Cardiac fibroblast (primary cell): ENCODE results near the gene CDK9.

Experiments used
- DNase-seq, 2 donors: peaks; one replicate each; pipeline versions ENCODE4 v3.0.0 to v3.0.0-alpha.2; 2010; ENCODE audit warnings: low read depth in 2 of 2
- H3K4me3 ChIP-seq, 2 donors: replicated peaks in 1 of 2; 1 replicate in 1 of 2; 2 replicates in 1 of 2; pipeline ENCODE4 v1.5.1; 2011; ENCODE audit warnings: low read depth in 2 of 2, low read length in 2 of 2, mild to moderate bottlenecking in 2 of 2, moderate library complexity in 1 of 2
- TF ChIP-seq, protein P1 (sequence below): IDR thresholded peaks from one replicate; pipeline ENCODE4 v1.5.1; 2011; ENCODE audit warnings: low read depth, mild to moderate bottlenecking, low read length, inconsistent platforms

The CDK9 gene

DNA sequence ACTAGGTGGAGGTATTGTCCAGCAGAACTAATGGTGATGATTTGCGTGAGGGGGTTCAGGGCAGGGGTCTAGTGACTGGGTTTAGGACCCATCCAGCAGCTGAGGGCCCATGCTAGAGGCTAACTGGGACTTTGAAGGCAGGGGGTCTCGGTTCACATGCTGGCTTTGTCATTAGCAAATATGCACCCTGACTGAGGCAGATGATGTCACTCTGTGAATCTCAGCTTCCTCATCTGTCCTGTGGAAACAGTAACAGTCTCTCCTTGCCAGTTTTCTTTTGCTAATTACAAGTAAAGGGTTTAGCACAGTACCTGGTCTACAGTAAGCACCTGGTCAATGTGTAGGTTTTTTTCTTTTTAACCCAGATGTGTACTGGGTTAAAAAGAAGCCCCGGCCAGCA lies 12.6 kb upstream of the CDK9 start:
- TF ChIP-seq, protein P1, sequence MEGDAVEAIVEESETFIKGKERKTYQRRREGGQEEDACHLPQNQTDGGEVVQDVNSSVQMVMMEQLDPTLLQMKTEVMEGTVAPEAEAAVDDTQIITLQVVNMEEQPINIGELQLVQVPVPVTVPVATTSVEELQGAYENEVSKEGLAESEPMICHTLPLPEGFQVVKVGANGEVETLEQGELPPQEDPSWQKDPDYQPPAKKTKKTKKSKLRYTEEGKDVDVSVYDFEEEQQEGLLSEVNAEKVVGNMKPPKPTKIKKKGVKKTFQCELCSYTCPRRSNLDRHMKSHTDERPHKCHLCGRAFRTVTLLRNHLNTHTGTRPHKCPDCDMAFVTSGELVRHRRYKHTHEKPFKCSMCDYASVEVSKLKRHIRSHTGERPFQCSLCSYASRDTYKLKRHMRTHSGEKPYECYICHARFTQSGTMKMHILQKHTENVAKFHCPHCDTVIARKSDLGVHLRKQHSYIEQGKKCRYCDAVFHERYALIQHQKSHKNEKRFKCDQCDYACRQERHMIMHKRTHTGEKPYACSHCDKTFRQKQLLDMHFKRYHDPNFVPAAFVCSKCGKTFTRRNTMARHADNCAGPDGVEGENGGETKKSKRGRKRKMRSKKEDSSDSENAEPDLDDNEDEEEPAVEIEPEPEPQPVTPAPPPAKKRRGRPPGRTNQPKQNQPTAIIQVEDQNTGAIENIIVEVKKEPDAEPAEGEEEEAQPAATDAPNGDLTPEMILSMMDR = no peak
- H3K4me3 ChIP-seq = no peak overlapping the region
- no peak for DNase-seq

DNA sequence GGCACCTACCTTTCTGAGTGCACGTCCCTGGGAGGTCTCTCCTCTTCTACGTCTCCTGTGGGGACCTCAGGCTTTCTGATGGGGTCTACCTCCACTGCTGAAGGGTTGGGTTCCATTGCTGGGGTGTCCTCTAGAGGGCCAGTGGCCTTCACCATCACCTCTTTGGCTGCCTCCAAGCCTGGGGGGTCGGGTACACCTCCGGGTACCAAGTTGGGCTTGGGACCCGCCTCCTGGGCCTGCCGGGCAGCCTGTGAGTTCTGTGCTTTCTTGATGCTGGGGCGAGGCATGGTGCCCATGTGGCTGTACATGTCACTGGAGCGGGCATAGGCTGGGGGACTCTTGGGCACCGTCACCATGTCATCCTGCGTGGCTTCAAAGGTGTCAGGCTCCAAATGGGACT lies 11.9 kb upstream of the CDK9 start:
- TF ChIP-seq, protein P1 = no peak
- H3K4me3 ChIP-seq = no peak overlapping the region

DNA sequence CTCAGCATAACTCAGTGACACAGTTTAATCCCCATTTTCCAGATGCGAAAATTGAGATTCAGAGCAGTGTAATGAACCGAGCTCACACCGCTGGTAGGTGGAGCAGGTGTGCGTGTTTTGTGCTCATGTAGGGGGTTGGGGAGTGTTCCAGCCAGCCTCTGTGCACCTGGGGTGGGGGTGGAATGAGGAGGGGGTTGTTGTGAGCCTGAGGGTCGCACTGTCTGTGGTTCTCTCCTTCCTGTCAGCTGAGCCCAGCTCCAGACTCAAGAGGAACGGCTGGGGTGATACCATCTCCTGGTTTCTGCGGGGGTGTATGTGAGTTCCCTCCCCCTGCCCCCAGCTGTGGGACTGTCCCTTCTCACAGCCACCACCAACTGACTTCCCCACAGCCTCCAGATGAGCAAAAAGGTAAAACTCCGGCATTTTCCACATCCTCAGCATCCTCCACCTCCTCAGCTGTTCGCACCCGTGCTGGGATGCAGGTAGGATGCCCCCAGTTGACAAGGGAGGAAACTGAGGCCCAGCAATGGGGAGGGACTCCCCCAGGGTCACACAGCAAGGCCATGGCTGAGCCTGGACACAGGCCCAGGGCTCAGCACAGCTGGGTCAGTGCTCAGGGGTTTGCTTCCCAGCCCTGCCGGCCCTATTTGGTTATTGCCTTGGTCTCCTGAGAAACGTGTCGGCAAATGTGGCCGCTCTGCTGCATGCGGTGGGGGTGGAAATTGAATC lies 9.5 kb upstream of the CDK9 start:
- H3K4me3 ChIP-seq = no peak overlapping the region
- TF ChIP-seq, protein P1 = no peak
- no peak for DNase-seq

More for the DNA sequence above, 11.9 kb upstream of the CDK9 start:
- DNase-seq = no peak

DNA sequence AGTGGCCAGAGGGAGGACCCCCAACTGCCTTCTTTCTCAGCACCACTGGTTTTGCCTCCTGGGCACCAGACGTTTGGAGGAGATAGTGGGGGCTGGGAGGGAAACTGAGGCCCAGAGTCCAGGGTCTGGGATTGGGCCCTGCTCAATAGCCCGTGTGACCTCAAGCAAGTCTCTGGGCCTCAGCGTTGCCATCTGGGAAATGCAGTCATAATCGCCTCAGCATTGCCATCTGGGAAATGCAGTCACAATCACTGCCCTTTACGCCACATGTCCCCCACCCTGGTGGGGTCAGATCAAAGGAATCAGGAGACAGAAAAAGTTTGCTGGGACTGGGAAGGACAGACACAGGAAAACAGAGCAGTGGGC lies 8.9 kb upstream of the CDK9 start:
- no peak overlapping the region for H3K4me3 ChIP-seq
- no peak for DNase-seq
- TF ChIP-seq, protein P1 = no peak

DNA sequence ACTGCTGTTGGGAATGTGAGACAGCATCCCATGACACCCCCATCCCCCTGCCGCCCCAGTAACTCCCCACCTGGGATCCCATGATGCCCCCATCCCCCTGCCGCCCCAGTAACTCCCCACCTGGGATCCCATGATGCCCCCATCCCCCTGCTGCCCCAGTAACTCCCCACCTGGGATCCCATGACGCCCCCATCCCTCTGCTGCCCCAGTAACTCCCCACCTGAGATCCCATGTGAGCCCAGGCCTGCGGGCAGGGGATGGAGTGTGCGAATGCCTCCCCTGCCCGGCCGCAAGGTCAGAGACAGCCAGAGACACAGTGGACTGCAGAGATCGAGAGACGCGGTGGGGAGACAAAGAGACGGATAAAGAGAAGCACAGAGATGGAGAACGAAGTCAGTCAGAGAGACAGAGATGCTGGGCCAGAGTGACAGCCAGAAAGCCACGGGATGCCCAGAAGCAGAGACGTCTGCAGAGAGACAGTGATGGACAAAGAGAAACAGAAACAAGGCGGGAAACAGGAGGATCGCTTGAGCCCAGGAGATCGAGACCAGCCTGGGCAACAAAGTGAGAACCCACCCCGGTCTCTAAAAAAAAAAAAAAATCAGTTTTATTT lies 8.4 kb upstream of the CDK9 start:
- TF ChIP-seq, protein P1 = no peak
- no peak for DNase-seq
- H3K4me3 ChIP-seq = no peak overlapping the region

DNA sequence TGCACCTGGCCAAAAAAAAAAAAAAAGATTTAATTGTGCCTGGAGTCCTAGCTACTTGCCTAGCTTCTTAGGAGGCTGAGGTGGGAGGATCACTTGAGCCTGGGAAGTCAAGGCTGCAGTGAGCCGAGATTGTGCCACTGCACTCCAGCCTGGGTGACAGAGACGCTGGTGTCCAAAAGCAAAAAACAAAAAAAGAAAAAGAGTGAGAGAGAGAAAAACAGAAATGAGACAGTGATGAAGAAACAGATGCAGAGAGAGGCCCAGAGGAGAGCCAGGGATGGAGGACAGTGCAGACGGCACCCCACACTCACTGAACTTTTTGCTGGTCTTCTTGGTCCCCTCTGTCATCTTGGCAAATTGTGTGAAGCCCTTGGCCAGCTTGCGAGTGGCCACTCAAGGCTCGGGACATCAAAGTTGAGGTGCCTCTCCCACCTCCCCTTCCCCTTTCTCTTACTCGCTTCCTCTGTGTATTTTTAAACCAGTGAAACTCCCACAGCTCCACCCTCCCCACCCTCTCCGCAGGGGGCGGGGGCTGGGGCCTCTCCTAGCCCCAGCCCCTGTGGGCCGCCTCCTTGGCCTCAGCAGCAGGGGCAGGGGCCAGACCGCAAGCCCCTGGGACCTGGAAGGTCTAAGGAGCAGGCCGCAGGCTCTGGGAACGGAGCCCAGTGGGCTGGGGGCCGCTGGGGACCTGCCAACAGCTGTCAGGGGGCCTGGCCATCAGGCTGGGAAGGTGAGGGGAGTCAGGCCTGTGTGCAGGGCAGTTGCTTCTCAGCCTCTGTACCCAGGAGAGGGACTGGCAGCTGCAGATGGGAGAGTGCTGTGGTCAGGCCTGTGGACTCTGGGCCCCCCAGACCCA lies 7.3 kb upstream of the CDK9 start, which contains the start of gene SH2D3C:
Gene SH2D3C, minus strand, starts transcription at position 387 of the 856 bp plus-strand sequence. Its CDS starts 39 bp downstream, at position 348.
- peak in 1 of 2 donors; percentile 52 for DNase-seq
- TF ChIP-seq, protein P1 = no peak
- no peak within 1 kb of the TSS for H3K4me3 ChIP-seq
